ENCODE results near the gene MRPL44. TPM values are rescaled to one million over a fixed set of nuclear protein-coding genes. Genes with fewer than 3 reads are reported as not detected.
A peak's percentile ranks its signal among the peaks of the same experiment; 100 is the strongest.
"Not testable (repeated sequence)": the region's sequence is repeated elsewhere in the genome, so short reads cannot be mapped to it uniquely, and the experiment has no call there.

MRPL44 gene
- total and polyA plus RNA-seq, 7 experiments from 2014 or later, result 18.0 to 36.2 (median 26.9) TPM

DNA sequence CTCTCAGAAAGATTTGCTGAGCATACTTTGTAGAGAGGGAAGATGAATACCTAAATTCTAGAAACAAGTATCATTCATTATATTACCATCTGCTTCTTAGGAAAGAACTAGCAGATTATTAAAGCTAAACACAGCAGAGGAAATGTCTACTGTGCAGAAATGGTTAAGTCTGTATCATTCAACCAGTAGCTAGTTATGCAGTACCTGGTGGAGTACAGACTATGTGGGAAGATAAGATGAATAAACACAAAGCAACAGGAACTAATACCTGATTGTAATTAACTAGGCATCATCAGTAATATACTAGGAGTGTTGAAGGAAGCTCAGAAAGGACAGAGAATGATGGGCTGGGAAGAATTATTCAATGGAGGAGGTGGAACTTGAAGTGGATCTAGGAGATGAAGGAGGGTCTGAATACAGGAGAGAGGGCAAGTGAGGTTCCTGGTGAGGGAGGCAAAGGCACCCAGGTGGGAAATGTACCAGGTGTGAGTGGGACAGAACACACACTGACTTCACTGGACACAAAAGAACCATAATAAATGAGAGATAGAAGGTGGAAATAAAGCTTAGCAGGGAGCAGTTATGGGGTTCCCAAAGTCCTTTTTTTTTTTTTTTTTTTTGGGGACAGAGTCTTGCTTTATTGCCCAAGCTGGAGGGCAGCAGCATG lies 21.7 kb upstream of the MRPL44 start:
- H3K27me3 ChIP-seq (ENCODE audit: control insufficient read depth in 2 of 2, insufficient read depth in 2 of 2, low read length in 2 of 2), result no peaks in the 10 kb centered on the region
- ATAC-seq (no peak), DNase-seq (no peak)
- POLR2A ChIA-PET, result interaction anchor here (0.5 to 1.9 kb wide), 2 partner anchors 9 to 86 kb away, joined by 3 to 6 read pairs; partner anchors contain the start of gene WDFY1
- Mint-ChIP-seq H3K27ac (peak overlapping the region in 2 of 9 donors; percentile 7 to 21), H3K27me3 (no peaks in the 10 kb centered on the region), H3K4me1 (peaks cover 12 to 79% (median 71%) of the 10 kb centered on the region in 7 donors), H3K9me3 (peaks cover 0 to 4% (median 0%) of the 10 kb centered on the region in 11 donors), H3K36me3 (peaks cover 0 to 24% (median 5%) of the 10 kb centered on the region in 5 donors), H3K4me3 (peak overlapping the region in 1 of 10 donors; percentile 27)
- no peak overlapping the region for H3K4me3 ChIP-seq (ENCODE audit: low read length)
- H3K4me1 ChIP-seq (ENCODE audit: control insufficient read depth in 2 of 2, insufficient read depth in 2 of 2, low read length in 2 of 2), result peaks cover 7 to 17% of the 10 kb centered on the region in 2 donors
- H3K27ac ChIP-seq (ENCODE audit: low read depth, low read length), result no peak overlapping the region
- H3K9me3 ChIP-seq (ENCODE audit: control insufficient read depth in 2 of 3, low read length in 3 of 3), result no peaks in the 10 kb centered on the region
- intact Hi-C loops (cut with micrococcal nuclease), result loop anchor here in 1 of 2 donors (2.0 kb wide), 1 partner anchor 39 kb away; no protein-coding TSS in a partner anchor
- CTCF ChIA-PET, result interaction anchor here (0.8 to 1.1 kb wide), 2 partner anchors 34 to 349 kb away, joined by 3 to 4 read pairs; no protein-coding TSS in a partner anchor
- H3K36me3 ChIP-seq (ENCODE audit: control insufficient read depth in 2 of 3, insufficient read depth in 3 of 3, low read length in 3 of 3), result no peaks in the 10 kb centered on the region

- peaks cover 18 to 78% (median 71%) of the 10 kb centered on the region in 7 donors for H3K4me1 Mint-ChIP-seq
- CTCF ChIA-PET, result interaction anchor here (0.8 kb wide), 1 partner anchor 348 kb away, joined by 3 read pairs; no protein-coding TSS in a partner anchor
- H3K36me3 Mint-ChIP-seq, result peaks cover 0 to 31% (median 10%) of the 10 kb centered on the region in 5 donors
- DNase-seq (no peak), ATAC-seq (no peak)
- H3K4me1 ChIP-seq (ENCODE audit: control insufficient read depth in 2 of 2, insufficient read depth in 2 of 2, low read length in 2 of 2), result peaks cover 12 to 24% of the 10 kb centered on the region in 2 donors
- H3K9me3 Mint-ChIP-seq, result peaks cover 0 to 6% (median 0%) of the 10 kb centered on the region in 11 donors
- no peak overlapping the region for H3K27ac ChIP-seq (ENCODE audit: low read depth, low read length)
- no peaks in the 10 kb centered on the region for H3K9me3 ChIP-seq (ENCODE audit: control insufficient read depth in 2 of 3, low read length in 3 of 3)
- H3K4me3 Mint-ChIP-seq, result peak overlapping the region in 1 of 10 donors; percentile 62
- intact Hi-C loops (cut with micrococcal nuclease), result loop anchor here in 1 of 2 donors (2.0 kb wide), 1 partner anchor 40 kb away; no protein-coding TSS in a partner anchor
- no peaks in the 10 kb centered on the region for H3K27me3 ChIP-seq (ENCODE audit: control insufficient read depth in 2 of 2, insufficient read depth in 2 of 2, low read length in 2 of 2)
- no peaks in the 10 kb centered on the region for H3K27me3 Mint-ChIP-seq
- H3K36me3 ChIP-seq (ENCODE audit: control insufficient read depth in 2 of 3, insufficient read depth in 3 of 3, low read length in 3 of 3), result no peaks in the 10 kb centered on the region
- POLR2A ChIA-PET, result no interaction called here
- H3K27ac Mint-ChIP-seq, result peak overlapping the region in 2 of 9 donors; percentile 22 to 70
- H3K4me3 ChIP-seq (ENCODE audit: low read length), result no peak overlapping the region
These were observed 20.4 kb upstream of the MRPL44 start for GRCh38 chr2:223936862-223937326.

- Mint-ChIP-seq H3K9me3 (peaks cover 0 to 6% (median 0%) of the 10 kb centered on the region in 11 donors), H3K27me3 (no peaks in the 10 kb centered on the region), H3K4me3 (peak overlapping the region in 1 of 10 donors; percentile 63), H3K4me1 (peaks cover 19 to 80% (median 69%) of the 10 kb centered on the region in 7 donors), H3K36me3 (peaks cover 0 to 32% (median 10%) of the 10 kb centered on the region in 5 donors), H3K27ac (no peak overlapping the region)
- H3K9me3 ChIP-seq (ENCODE audit: control insufficient read depth in 2 of 3, low read length in 3 of 3), result no peaks in the 10 kb centered on the region
- intact Hi-C loops (cut with micrococcal nuclease), result loop anchor here in 1 of 2 donors (2.0 kb wide), 1 partner anchor 41 kb away; no protein-coding TSS in a partner anchor
- CTCF ChIA-PET, result no interaction called here
- DNase-seq (no peak), ATAC-seq (no peak)
- H3K27ac ChIP-seq (ENCODE audit: low read depth, low read length), result no peak overlapping the region
- H3K4me1 ChIP-seq (ENCODE audit: control insufficient read depth in 2 of 2, insufficient read depth in 2 of 2, low read length in 2 of 2), result peaks cover 14 to 22% of the 10 kb centered on the region in 2 donors
- no peak overlapping the region for H3K4me3 ChIP-seq (ENCODE audit: low read length)
- POLR2A ChIA-PET, result interaction anchor here (0.6 kb wide), 1 partner anchor 106 kb away, joined by 3 read pairs; no protein-coding TSS in a partner anchor
- no peaks in the 10 kb centered on the region for H3K27me3 ChIP-seq (ENCODE audit: control insufficient read depth in 2 of 2, insufficient read depth in 2 of 2, low read length in 2 of 2)
- no peaks in the 10 kb centered on the region for H3K36me3 ChIP-seq (ENCODE audit: control insufficient read depth in 2 of 3, insufficient read depth in 3 of 3, low read length in 3 of 3)
These were observed 19.7 kb upstream of the MRPL44 start for GRCh38 chr2:223937535-223937934.

GRCh38 chr2:223939438-223939837 lies 17.8 kb upstream of the MRPL44 start:
- peak overlapping the region in 2 of 10 donors; percentile 12 to 50 for H3K4me3 Mint-ChIP-seq
- POLR2A ChIA-PET, result interaction anchor here (0.8 kb wide), 1 partner anchor 18 kb away, joined by 3 read pairs; no protein-coding TSS in a partner anchor
- peaks cover 32 to 79% (median 73%) of the 10 kb centered on the region in 7 donors for H3K4me1 Mint-ChIP-seq
- H3K27ac ChIP-seq (ENCODE audit: low read depth, low read length); H3K4me3 ChIP-seq (ENCODE audit: low read length); H3K9me3 Mint-ChIP-seq; H3K36me3 ChIP-seq (ENCODE audit: control insufficient read depth in 2 of 3, insufficient read depth in 3 of 3, low read length in 3 of 3); DNase-seq; intact Hi-C loops (cut with micrococcal nuclease); H3K9me3 ChIP-seq (ENCODE audit: control insufficient read depth in 2 of 3, low read length in 3 of 3); CTCF ChIA-PET; H3K27me3 Mint-ChIP-seq; H3K27me3 ChIP-seq (ENCODE audit: control insufficient read depth in 2 of 2, insufficient read depth in 2 of 2, low read length in 2 of 2): not testable (repeated sequence)
- peaks cover 0 to 38% (median 14%) of the 10 kb centered on the region in 5 donors for H3K36me3 Mint-ChIP-seq
- peaks cover 21 to 26% of the 10 kb centered on the region in 2 donors for H3K4me1 ChIP-seq (ENCODE audit: control insufficient read depth in 2 of 2, insufficient read depth in 2 of 2, low read length in 2 of 2)
- H3K27ac Mint-ChIP-seq, result peak overlapping the region in 3 of 9 donors; percentile 4 to 81 (median 43)
- peak; percentile 42 for ATAC-seq

- Mint-ChIP-seq H3K9me3 (peaks cover 0 to 6% (median 0%) of the 10 kb centered on the region in 11 donors), H3K27me3 (no peaks in the 10 kb centered on the region), H3K36me3 (peaks cover 0 to 34% (median 14%) of the 10 kb centered on the region in 5 donors), H3K4me1 (peaks cover 34 to 71% (median 66%) of the 10 kb centered on the region in 7 donors), H3K4me3 (peak overlapping the region; percentile 15 to 86 (median 48)), H3K27ac (peak overlapping the region in 7 of 9 donors; percentile 11 to 91 (median 60))
- ChIA-PET CTCF (interaction anchor here (0.6 to 0.7 kb wide), 2 partner anchors 524 to 662 kb away, joined by 4 to 6 read pairs; no protein-coding TSS in a partner anchor), POLR2A (interaction anchor here (0.6 to 0.7 kb wide), 2 partner anchors 9 to 98 kb away, joined by 3 to 6 read pairs; no protein-coding TSS in a partner anchor)
- no peaks in the 10 kb centered on the region for H3K27me3 ChIP-seq (ENCODE audit: control insufficient read depth in 2 of 2, insufficient read depth in 2 of 2, low read length in 2 of 2)
- no peak overlapping the region for H3K4me3 ChIP-seq (ENCODE audit: low read length)
- H3K9me3 ChIP-seq (ENCODE audit: control insufficient read depth in 2 of 3, low read length in 3 of 3), result no peaks in the 10 kb centered on the region
- ATAC-seq, result peak; percentile 28
- intact Hi-C loops (cut with micrococcal nuclease), result loop anchor here in 1 of 2 donors (1.0 to 10.0 kb wide), 3 partner anchors 12 to 583 kb away; no protein-coding TSS in a partner anchor
- no peak overlapping the region for H3K27ac ChIP-seq (ENCODE audit: low read depth, low read length)
- peaks cover 0 to 11% (median 0%) of the 10 kb centered on the region in 3 experiments for H3K36me3 ChIP-seq (ENCODE audit: control insufficient read depth in 2 of 3, insufficient read depth in 3 of 3, low read length in 3 of 3)
- H3K4me1 ChIP-seq (ENCODE audit: control insufficient read depth in 2 of 2, insufficient read depth in 2 of 2, low read length in 2 of 2), result peaks cover 33 to 37% of the 10 kb centered on the region in 2 donors
- peak in 3 of 9 donors; percentile 8 to 70 (median 18) for DNase-seq
These were observed 15.5 kb upstream of the MRPL44 start for GRCh38 chr2:223941579-223942277.

GRCh38 chr2:223943135-223943534 lies 14.1 kb upstream of the MRPL44 start:
- peak overlapping the region; percentile 88 to 98 (median 92) for H3K4me3 Mint-ChIP-seq
- ATAC-seq, result no peak
- H3K27ac Mint-ChIP-seq, result peak overlapping the region in 6 of 9 donors; percentile 18 to 88 (median 82)
- H3K27me3 Mint-ChIP-seq, result no peaks in the 10 kb centered on the region
- DNase-seq, result no peak
- ChIA-PET POLR2A (interaction anchor here (1.1 to 4.7 kb wide), 2 partner anchors 12 to 14 kb away, joined by 4 to 30 read pairs; partner anchors contain the start of gene MRPL44), CTCF (interaction anchor here (0.7 kb wide), 1 partner anchor 425 kb away, joined by 4 read pairs; no protein-coding TSS in a partner anchor)
- peak overlapping the region; percentile 77 for H3K4me3 ChIP-seq (ENCODE audit: low read length)
- peaks cover 0 to 34% (median 14%) of the 10 kb centered on the region in 5 donors for H3K36me3 Mint-ChIP-seq
- H3K9me3 Mint-ChIP-seq, result peaks cover 0 to 6% (median 0%) of the 10 kb centered on the region in 11 donors
- intact Hi-C loops (cut with micrococcal nuclease), result loop anchor here in 1 of 2 donors (5.0 to 10.0 kb wide), 2 partner anchors 76 to 582 kb away; no protein-coding TSS in a partner anchor
- H3K4me1 ChIP-seq (ENCODE audit: control insufficient read depth in 2 of 2, insufficient read depth in 2 of 2, low read length in 2 of 2), result peaks cover 24 to 32% of the 10 kb centered on the region in 2 donors
- H3K36me3 ChIP-seq (ENCODE audit: control insufficient read depth in 2 of 3, insufficient read depth in 3 of 3, low read length in 3 of 3), result peaks cover 0 to 11% (median 0%) of the 10 kb centered on the region in 3 experiments
- peaks cover 31 to 70% (median 64%) of the 10 kb centered on the region in 7 donors for H3K4me1 Mint-ChIP-seq
- no peak overlapping the region for H3K27ac ChIP-seq (ENCODE audit: low read depth, low read length)
- H3K27me3 ChIP-seq (ENCODE audit: control insufficient read depth in 2 of 2, insufficient read depth in 2 of 2, low read length in 2 of 2), result no peaks in the 10 kb centered on the region
- no peaks in the 10 kb centered on the region for H3K9me3 ChIP-seq (ENCODE audit: control insufficient read depth in 2 of 3, low read length in 3 of 3)

Measured in naive thymus-derived CD4-positive, alpha-beta T cell (primary cell).